Pancreas (tissue), 10 donors: Measurements from ENCODE around the gene ATRN. TPM values are rescaled to one million over a fixed set of nuclear protein-coding genes. Genes with fewer than 3 reads are reported as not detected.

Experiments used
- ATAC-seq, 4 donors: fragments of 200-7000 bp; cut with Tn5 transposase; one replicate each; pipeline versions ENCODE4 v1.8.0 to v1.9.1; 2020; ENCODE audit warnings: mild to moderate bottlenecking in 4 of 4, moderate library complexity in 4 of 4
- DNase-seq, 6 donors: peaks; one replicate each; pipeline ENCODE4 v3.0.0-alpha.2; 2020
- FAIRE-seq: peaks from 2 replicates; lab custom pipeline; 2012; peaks lifted over from hg19 to GRCh38; lab: Jason Lieb, UNC
- H3K27ac ChIP-seq, 4 donors: fragments of 200-600 bp; sonication (generic); 1 replicate in 3 of 4; 2 replicates in 1 of 4; pipeline versions ENCODE4 v1.5.0 to v1.8.0; 2020
- H3K27me3 ChIP-seq, 4 donors: fragments of 200-600 bp; one replicate each; pipeline ENCODE4 v1.8.0; 2021
- H3K36me3 ChIP-seq, 3 donors: fragments of 200-600 bp; sonication (generic) in 1 of 3; one replicate each; pipeline versions ENCODE4 v1.5.0 to v1.8.0; 2020 to 2021
- H3K4me1 ChIP-seq, 3 donors: fragments of 200-600 bp; one replicate each; pipeline ENCODE4 v1.8.0; 2021
- H3K4me3 ChIP-seq, 4 donors: fragments of 200-600 bp; sonication (generic) in 2 of 4; one replicate each; pipeline versions ENCODE4 v1.5.0 to v1.8.0; 2020 to 2021
- H3K9me3 ChIP-seq, 4 donors: fragments of 200-600 bp; one replicate each; pipeline ENCODE4 v1.8.0; 2021
- WGBS, 2 donors: extraction: QIAGEN DNeasy Blood & Tissue Kit; methylation state at CpG; one replicate each; pipeline ENCODE4 v1.1.7; 2013; 5-methylcytosine and 5-hydroxymethylcytosine counted together
- intact Hi-C, 3 donors: fragments of 100-400 bp; cut with DNase I; formaldehyde crosslinking; loops; one replicate each; pipeline versions ENCODE4 v1.11.1 to v1.14.2; 2022
- polyA plus RNA-seq, 2 donors: library from polyadenylated mRNA; stranded (reverse); fragments of 200-250 nt; gene quantifications; one replicate each; pipeline ENCODE4 v1.2.3, GENCODE V29; 2013
- total RNA-seq, 6 donors: library from RNA; stranded (reverse); fragmentation: NEBNext Ultra II Directional in 4 of 6; extraction: Animal tissue kit (Norgen Biotek cat#: 25700) in 4 of 6; gene quantifications; one replicate each; pipeline versions ENCODE4 v1.2.1 to v1.2.4, GENCODE V29; 2021 to 2023
- TF ChIP-seq, protein P1 (sequence below), 4 donors: fragments of 200-600 bp; sonication (generic) in 3 of 4; IDR thresholded peaks; one replicate each; pipeline versions ENCODE4 v1.5.0 to v1.8.0; 2021; ENCODE audit warnings: antibody characterized with exemption in 4 of 4
- donor health status: healthy with polysubstance abuse.
- donor health status: DM: no; HTN: no; CAD: no; lungs with moderate emphysema.
- donor health status: DM: no; HTN: no; CAD: no.
- donor health status: control.
- donor health status: control.
- donor health status: Bipolar disorder and iron deficiency.
- donor health status: DM: yes; HTN: yes; CAD: no.
- donor health status: DM: no; HTN: no; CAD: no.
- donor health status: DM: no; HTN: no; CAD: no.
- donor health status: DM: yes; HTN: yes; CAD: no.

Gene ATRN
- total and polyA plus RNA-seq, 8 donors = 3.6 to 30.4 (median 20.6) TPM

DNA sequence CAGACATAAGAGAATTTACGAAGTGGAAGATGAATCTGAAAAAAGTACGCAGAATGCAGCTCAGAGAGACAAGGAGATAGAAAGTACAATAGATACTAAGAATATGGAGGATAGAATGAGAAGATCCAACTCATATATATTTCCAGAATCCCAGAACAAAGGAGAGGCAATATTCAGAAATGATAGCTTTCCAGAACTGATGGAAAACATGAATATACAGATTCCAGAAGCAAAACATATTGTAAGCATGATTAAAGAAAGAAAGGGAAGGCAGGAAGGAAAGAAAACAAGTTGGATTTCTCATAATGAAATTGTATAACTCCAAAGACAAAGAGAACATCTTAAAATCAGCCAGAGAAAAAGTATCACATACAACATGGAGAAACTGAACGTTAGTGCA lies 169.4 kb downstream of the ATRN start:
- 84 to 97% methylated on average over 3 of the region's 3 CpGs for WGBS, 2 donors
- FAIRE-seq = no peak
- Histone ChIP-seq H3K9me3 (no peaks in the 10 kb centered on the region), H3K27me3 (no peaks in the 10 kb centered on the region), H3K27ac (no peak overlapping the region), H3K4me3 (no peak overlapping the region), H3K4me1 (no peaks in the 10 kb centered on the region), H3K36me3 (peaks cover 0 to 15% (median 0%) of the 10 kb centered on the region in 3 donors)
- TF ChIP-seq, protein P1, sequence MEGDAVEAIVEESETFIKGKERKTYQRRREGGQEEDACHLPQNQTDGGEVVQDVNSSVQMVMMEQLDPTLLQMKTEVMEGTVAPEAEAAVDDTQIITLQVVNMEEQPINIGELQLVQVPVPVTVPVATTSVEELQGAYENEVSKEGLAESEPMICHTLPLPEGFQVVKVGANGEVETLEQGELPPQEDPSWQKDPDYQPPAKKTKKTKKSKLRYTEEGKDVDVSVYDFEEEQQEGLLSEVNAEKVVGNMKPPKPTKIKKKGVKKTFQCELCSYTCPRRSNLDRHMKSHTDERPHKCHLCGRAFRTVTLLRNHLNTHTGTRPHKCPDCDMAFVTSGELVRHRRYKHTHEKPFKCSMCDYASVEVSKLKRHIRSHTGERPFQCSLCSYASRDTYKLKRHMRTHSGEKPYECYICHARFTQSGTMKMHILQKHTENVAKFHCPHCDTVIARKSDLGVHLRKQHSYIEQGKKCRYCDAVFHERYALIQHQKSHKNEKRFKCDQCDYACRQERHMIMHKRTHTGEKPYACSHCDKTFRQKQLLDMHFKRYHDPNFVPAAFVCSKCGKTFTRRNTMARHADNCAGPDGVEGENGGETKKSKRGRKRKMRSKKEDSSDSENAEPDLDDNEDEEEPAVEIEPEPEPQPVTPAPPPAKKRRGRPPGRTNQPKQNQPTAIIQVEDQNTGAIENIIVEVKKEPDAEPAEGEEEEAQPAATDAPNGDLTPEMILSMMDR (IDR thresholded peaks at IDR 0.05) = no peak
- DNase-seq = no peak
- intact Hi-C loops = no loop called here
- ATAC-seq = no peak

GRCh38 chr20:3645309-3646066 lies 174.7 kb downstream of the ATRN start:
- Histone ChIP-seq H3K36me3 (peaks cover 0 to 25% (median 0%) of the 10 kb centered on the region in 3 donors), H3K9me3 (no peaks in the 10 kb centered on the region), H3K27me3 (no peaks in the 10 kb centered on the region), H3K4me1 (no peaks in the 10 kb centered on the region), H3K4me3 (no peak overlapping the region), H3K27ac (no peak overlapping the region)
- intact Hi-C loops = no loop called here
- TF ChIP-seq, protein P1 (IDR thresholded peaks at IDR 0.05) = no peak
- ATAC-seq (no peak), DNase-seq (no peak), FAIRE-seq (no peak)
- WGBS, 2 donors = 93 to 94% methylated on average over 20 of the region's 20 CpGs

- 89 to 91% methylated on average over 5 of the region's 5 CpGs for WGBS, 2 donors
- intact Hi-C loops = no loop called here
- no peak for ATAC-seq
- no peak for FAIRE-seq
- TF ChIP-seq, protein P1 (IDR thresholded peaks at IDR 0.05) = no peak
- no peak overlapping the region for H3K4me3 ChIP-seq
- H3K27ac ChIP-seq = no peak overlapping the region
- peaks cover 0 to 2% (median under 1%) of the 10 kb centered on the region in 3 donors for H3K4me1 ChIP-seq
- no peaks in the 10 kb centered on the region for H3K9me3 ChIP-seq
- no peaks in the 10 kb centered on the region for H3K27me3 ChIP-seq
- no peak for DNase-seq
- peaks cover 0 to 25% (median 0%) of the 10 kb centered on the region in 3 donors for H3K36me3 ChIP-seq
Observed at GRCh38 chr20:3646067-3646440, 175.2 kb downstream of the ATRN start.

- peaks cover 0 to 25% (median 0%) of the 10 kb centered on the region in 3 donors for H3K36me3 ChIP-seq
Observed at GRCh38 chr20:3646651-3647050, 175.8 kb downstream of the ATRN start.

More at GRCh38 chr20:3646651-3647050, 175.8 kb downstream of the ATRN start:
- TF ChIP-seq, protein P1 (IDR thresholded peaks at IDR 0.05) = no peak
- peaks cover 0 to 7% (median 7%) of the 10 kb centered on the region in 3 donors for H3K4me1 ChIP-seq
- no peak for ATAC-seq
- intact Hi-C loops = no loop called here
- H3K27ac ChIP-seq = no peak overlapping the region
- H3K4me3 ChIP-seq = no peak overlapping the region
- H3K27me3 ChIP-seq = no peaks in the 10 kb centered on the region
- no peak for DNase-seq
- 90 to 94% methylated on average over 13 of the region's 13 CpGs for WGBS, 2 donors
- H3K9me3 ChIP-seq = no peaks in the 10 kb centered on the region
- FAIRE-seq = no peak
